Loucy (cell line): ENCODE data around the gene KCNK3.

ENCODE experiments used
- CTCF ChIP-seq: fragments of 200-600 bp; sonication (generic); conservative IDR thresholded peaks from 2 replicates; pipeline ENCODE4 v1.5.1; 2014; ENCODE audit warnings: mild to moderate bottlenecking, antibody characterized with exemption, low read length
- EZH2phosphoT487 ChIP-seq: fragments of 200-600 bp; IDR thresholded peaks from 2 replicates; pipeline ENCODE4 v1.6.1; 2018; ENCODE audit warnings: antibody characterized with exemption, mild to moderate bottlenecking, moderate library complexity, borderline replicate concordance

DNA sequence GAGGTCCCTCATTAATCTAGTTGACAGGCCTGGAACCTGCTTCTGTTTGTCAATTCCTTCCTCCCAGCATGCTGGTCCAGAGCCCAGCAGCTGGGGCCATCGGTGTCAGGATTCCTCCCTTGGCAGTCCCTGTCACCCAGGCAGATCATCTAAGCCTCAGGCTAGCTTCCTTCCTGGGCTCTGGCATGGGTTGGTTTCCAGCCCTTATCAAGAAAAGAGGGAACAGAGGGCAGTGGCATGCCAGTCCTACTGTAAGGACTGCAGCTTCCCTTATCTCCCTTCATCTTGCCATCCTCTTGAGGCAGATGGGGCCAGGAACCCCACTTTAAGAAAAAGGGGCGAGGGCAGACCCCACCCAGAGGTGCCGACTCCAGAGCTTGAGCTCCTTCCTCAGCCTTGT, 10.9 kb upstream of the KCNK3 start:
- TF ChIP-seq CTCF (no peak), EZH2phosphoT487 (no peak)
